Ovary (tissue), 3 donors: ENCODE data around the gene SLC22A15.

Experiments used
- EP300 ChIP-seq: sonication (generic); formaldehyde crosslinking; IDR thresholded peaks from one replicate; pipeline ENCODE4 v1.6.1; 2017; ENCODE audit warnings: antibody characterized with exemption
- POLR2A ChIP-seq: fragments of 450-650 bp; IDR thresholded peaks from one replicate; pipeline ENCODE4 v1.6.1; 2017; ENCODE audit warnings: antibody characterized with exemption, mild to moderate bottlenecking, moderate library complexity
- TF ChIP-seq, protein P1 (sequence below), 3 donors: fragments of 450-650 bp in 2 of 3; fragments of 200-600 bp in 1 of 3; IDR thresholded peaks; one replicate each; pipeline versions ENCODE4 v1.5.1 to v1.8.0; 2016 to 2022; ENCODE audit warnings: antibody characterized with exemption in 3 of 3, mild to moderate bottlenecking in 1 of 3
- donor health status: DM: no; HTN: no; CAD: no.

DNA sequence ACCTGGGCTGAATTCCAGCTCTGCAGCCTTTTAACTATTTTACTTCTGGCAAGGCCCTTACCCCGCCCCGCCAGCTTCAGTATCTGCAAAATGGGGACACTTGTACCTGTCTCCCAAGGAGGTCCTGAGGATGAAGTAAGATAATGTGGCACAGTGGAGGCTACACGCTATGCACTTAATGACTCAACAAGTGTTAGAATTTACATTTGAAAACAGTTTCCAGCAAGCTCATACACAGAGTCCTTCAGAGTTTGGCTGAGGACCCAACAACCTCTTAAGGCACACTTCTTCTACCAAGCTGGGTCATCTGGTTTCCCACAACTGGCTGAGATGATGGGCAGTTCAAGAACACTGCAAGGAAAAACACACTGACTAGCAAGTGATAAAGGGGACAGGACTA, 30.2 kb upstream of the SLC22A15 start:
- TF ChIP-seq, protein P1, sequence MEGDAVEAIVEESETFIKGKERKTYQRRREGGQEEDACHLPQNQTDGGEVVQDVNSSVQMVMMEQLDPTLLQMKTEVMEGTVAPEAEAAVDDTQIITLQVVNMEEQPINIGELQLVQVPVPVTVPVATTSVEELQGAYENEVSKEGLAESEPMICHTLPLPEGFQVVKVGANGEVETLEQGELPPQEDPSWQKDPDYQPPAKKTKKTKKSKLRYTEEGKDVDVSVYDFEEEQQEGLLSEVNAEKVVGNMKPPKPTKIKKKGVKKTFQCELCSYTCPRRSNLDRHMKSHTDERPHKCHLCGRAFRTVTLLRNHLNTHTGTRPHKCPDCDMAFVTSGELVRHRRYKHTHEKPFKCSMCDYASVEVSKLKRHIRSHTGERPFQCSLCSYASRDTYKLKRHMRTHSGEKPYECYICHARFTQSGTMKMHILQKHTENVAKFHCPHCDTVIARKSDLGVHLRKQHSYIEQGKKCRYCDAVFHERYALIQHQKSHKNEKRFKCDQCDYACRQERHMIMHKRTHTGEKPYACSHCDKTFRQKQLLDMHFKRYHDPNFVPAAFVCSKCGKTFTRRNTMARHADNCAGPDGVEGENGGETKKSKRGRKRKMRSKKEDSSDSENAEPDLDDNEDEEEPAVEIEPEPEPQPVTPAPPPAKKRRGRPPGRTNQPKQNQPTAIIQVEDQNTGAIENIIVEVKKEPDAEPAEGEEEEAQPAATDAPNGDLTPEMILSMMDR (IDR thresholded peaks at IDR 0.05), result no peak
- no peak for TF ChIP-seq POLR2A
- no peak for TF ChIP-seq EP300
